Uterus (tissue), 2 donors: ENCODE results near the gene NAP1L4.

Experiments
- POLR2A ChIP-seq, 2 donors: fragments of 450-650 bp; IDR thresholded peaks; one replicate each; pipeline ENCODE4 v1.6.1; 2016; ENCODE audit warnings: antibody characterized with exemption in 2 of 2, mild to moderate bottlenecking in 1 of 2, moderate library complexity in 1 of 2
- TF ChIP-seq, protein P1 (sequence below), 4 experiments: fragments of 200-600 bp in 2 of 4; fragments of 450-650 bp in 2 of 4; sonication (generic) in 2 of 4; IDR thresholded peaks; one replicate each; pipeline ENCODE4 v1.5.1; 2016 to 2019; ENCODE audit warnings: antibody characterized with exemption in 4 of 4, mild to moderate bottlenecking in 2 of 4, moderate library complexity in 1 of 4

DNA sequence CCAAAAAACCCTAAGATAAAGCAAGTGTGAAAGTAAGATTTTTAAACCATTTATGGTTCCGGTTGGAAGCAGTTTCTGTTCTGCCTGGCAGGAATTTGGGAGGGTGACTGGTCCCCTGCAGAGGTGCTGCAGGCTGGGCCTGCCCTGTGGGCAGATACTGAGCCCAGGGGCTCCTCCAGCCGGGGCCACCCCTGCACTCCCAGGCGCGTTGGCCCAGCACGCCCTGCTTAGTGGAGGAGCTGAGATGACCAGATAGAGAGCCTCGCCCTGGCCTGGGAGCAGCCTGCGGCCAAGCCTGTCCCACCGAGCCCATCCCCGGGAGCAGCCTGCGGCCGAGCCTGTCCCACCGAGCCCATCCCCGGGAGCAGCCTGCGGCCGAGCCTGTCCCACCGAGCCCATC is 70.9 kb downstream of the NAP1L4 start:
- TF ChIP-seq, protein P1, sequence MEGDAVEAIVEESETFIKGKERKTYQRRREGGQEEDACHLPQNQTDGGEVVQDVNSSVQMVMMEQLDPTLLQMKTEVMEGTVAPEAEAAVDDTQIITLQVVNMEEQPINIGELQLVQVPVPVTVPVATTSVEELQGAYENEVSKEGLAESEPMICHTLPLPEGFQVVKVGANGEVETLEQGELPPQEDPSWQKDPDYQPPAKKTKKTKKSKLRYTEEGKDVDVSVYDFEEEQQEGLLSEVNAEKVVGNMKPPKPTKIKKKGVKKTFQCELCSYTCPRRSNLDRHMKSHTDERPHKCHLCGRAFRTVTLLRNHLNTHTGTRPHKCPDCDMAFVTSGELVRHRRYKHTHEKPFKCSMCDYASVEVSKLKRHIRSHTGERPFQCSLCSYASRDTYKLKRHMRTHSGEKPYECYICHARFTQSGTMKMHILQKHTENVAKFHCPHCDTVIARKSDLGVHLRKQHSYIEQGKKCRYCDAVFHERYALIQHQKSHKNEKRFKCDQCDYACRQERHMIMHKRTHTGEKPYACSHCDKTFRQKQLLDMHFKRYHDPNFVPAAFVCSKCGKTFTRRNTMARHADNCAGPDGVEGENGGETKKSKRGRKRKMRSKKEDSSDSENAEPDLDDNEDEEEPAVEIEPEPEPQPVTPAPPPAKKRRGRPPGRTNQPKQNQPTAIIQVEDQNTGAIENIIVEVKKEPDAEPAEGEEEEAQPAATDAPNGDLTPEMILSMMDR (IDR thresholded peaks at IDR 0.05): no peak
- no peak for TF ChIP-seq POLR2A (IDR thresholded peaks at IDR 0.05)
